Esophagus muscularis mucosa (tissue), 4 donors: Measurements from ENCODE around the gene REG4.

Experiments used
- EP300 ChIP-seq: sonication (generic); formaldehyde crosslinking; IDR thresholded peaks from one replicate; pipeline ENCODE4 v1.6.1; 2017; ENCODE audit warnings: antibody characterized with exemption
- POLR2AphosphoS5 ChIP-seq, 2 donors: sonication (generic); formaldehyde crosslinking; IDR thresholded peaks; one replicate each; pipeline ENCODE4 v1.6.1; 2017; ENCODE audit warnings: antibody characterized with exemption in 2 of 2
- TF ChIP-seq, protein P1 (sequence below), 3 experiments: fragments of 200-600 bp in 2 of 3; fragments of 450-650 bp in 1 of 3; sonication (generic) in 2 of 3; IDR thresholded peaks; one replicate each; pipeline ENCODE4 v1.5.1; 2017 to 2019; ENCODE audit warnings: antibody characterized with exemption in 3 of 3, mild to moderate bottlenecking in 2 of 3, moderate library complexity in 1 of 3

GRCh38 chr1:119816407-119816806 is 5.1 kb upstream of the REG4 start:
- TF ChIP-seq POLR2AphosphoS5 (IDR thresholded peaks at IDR 0.05) = no peak
- TF ChIP-seq, protein P1, sequence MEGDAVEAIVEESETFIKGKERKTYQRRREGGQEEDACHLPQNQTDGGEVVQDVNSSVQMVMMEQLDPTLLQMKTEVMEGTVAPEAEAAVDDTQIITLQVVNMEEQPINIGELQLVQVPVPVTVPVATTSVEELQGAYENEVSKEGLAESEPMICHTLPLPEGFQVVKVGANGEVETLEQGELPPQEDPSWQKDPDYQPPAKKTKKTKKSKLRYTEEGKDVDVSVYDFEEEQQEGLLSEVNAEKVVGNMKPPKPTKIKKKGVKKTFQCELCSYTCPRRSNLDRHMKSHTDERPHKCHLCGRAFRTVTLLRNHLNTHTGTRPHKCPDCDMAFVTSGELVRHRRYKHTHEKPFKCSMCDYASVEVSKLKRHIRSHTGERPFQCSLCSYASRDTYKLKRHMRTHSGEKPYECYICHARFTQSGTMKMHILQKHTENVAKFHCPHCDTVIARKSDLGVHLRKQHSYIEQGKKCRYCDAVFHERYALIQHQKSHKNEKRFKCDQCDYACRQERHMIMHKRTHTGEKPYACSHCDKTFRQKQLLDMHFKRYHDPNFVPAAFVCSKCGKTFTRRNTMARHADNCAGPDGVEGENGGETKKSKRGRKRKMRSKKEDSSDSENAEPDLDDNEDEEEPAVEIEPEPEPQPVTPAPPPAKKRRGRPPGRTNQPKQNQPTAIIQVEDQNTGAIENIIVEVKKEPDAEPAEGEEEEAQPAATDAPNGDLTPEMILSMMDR (IDR thresholded peaks at IDR 0.05) = no peak
- TF ChIP-seq EP300 = no peak
